Adrenal gland (tissue), 5 donors: ENCODE results near the gene DOK1.

ENCODE experiments used
- CTCF ChIP-seq, 6 experiments: fragments of 450-650 bp in 4 of 6; fragments of 200-600 bp in 2 of 6; sonication (generic) in 1 of 6; IDR thresholded peaks; 1 replicate in 5 of 6; 2 replicates in 1 of 6; pipeline versions ENCODE4 v1.5.1 to v1.8.0; 2016 to 2021; ENCODE audit warnings: antibody characterized with exemption in 6 of 6, mild to moderate bottlenecking in 2 of 6, moderate library complexity in 1 of 6
- POLR2A ChIP-seq, 2 donors: fragments of 450-650 bp; IDR thresholded peaks; one replicate each; pipeline ENCODE4 v1.6.1; 2017; ENCODE audit warnings: antibody characterized with exemption in 2 of 2, mild to moderate bottlenecking in 2 of 2, moderate library complexity in 1 of 2
- donor health status: DM: no; HTN: no; CAD: no.

GRCh38 chr2:74542978-74543377, 11.5 kb upstream of the DOK1 start:
- TF ChIP-seq CTCF (IDR thresholded peaks at IDR 0.05) (no peak), POLR2A (IDR thresholded peaks at IDR 0.05) (no peak)
